ENCODE results near the gene SEPTIN2. TPM values are rescaled to one million over a fixed set of nuclear protein-coding genes. Genes with fewer than 3 reads are reported as not detected.

Gene SEPTIN2
- total RNA-seq, 1 experiment from 2014 or later = 271 TPM

DNA sequence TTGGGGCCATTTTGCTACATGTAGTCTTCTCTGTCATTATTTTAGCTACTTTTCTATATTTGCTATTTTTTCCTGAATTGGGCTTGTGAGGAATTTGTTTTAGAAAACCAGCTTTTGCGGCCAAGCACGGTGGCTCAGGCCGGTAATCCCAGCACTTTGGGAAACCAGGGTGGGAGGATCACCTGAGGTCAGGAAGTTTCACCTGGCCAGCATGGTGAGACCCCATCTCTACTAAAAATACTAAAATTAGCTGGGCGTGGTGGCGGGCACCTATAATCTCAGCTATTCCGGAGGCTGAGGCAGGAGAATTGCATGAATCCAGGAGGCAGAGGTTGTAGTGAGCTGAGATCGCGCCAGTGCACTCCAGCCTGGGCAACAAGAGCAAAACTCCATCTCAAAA lies 4.7 kb downstream of the SEPTIN2 start:
- no peak for DNase-seq (ENCODE audit: unreplicated experiment)
- ChIA-PET POLR2A (interaction anchor here (1.2 to 13.7 kb wide), 3 partner anchors 8 to 27 kb away, joined by 4 to 263 read pairs (median 148); no protein-coding TSS in a partner anchor), CTCF (no interaction called here)
- no peaks in the 10 kb centered on the region for H3K27me3 Mint-ChIP-seq (ENCODE audit: insufficient read depth, unreplicated experiment)
- H3K27ac Mint-ChIP-seq (ENCODE audit: low read depth, unreplicated experiment) = peak overlapping the region; percentile 37
- H3K4me3 Mint-ChIP-seq (ENCODE audit: unreplicated experiment) = peak overlapping the region; percentile 2
- H3K36me3 Mint-ChIP-seq (ENCODE audit: insufficient read depth, unreplicated experiment) = peaks cover 73% of the 10 kb centered on the region
- intact Hi-C loops (cut with micrococcal nuclease) = no loop called here
- no TSS peak for BruUV-seq (replicated peaks)
- H3K9me3 Mint-ChIP-seq (ENCODE audit: unreplicated experiment) = no peaks in the 10 kb centered on the region
- TF ChIP-seq, protein P1, sequence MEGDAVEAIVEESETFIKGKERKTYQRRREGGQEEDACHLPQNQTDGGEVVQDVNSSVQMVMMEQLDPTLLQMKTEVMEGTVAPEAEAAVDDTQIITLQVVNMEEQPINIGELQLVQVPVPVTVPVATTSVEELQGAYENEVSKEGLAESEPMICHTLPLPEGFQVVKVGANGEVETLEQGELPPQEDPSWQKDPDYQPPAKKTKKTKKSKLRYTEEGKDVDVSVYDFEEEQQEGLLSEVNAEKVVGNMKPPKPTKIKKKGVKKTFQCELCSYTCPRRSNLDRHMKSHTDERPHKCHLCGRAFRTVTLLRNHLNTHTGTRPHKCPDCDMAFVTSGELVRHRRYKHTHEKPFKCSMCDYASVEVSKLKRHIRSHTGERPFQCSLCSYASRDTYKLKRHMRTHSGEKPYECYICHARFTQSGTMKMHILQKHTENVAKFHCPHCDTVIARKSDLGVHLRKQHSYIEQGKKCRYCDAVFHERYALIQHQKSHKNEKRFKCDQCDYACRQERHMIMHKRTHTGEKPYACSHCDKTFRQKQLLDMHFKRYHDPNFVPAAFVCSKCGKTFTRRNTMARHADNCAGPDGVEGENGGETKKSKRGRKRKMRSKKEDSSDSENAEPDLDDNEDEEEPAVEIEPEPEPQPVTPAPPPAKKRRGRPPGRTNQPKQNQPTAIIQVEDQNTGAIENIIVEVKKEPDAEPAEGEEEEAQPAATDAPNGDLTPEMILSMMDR (IDR thresholded peaks at IDR 0.05; ENCODE audit: unreplicated experiment) = no peak
- H3K4me1 Mint-ChIP-seq (ENCODE audit: insufficient read depth, unreplicated experiment) = peaks cover 37% of the 10 kb centered on the region

DNA sequence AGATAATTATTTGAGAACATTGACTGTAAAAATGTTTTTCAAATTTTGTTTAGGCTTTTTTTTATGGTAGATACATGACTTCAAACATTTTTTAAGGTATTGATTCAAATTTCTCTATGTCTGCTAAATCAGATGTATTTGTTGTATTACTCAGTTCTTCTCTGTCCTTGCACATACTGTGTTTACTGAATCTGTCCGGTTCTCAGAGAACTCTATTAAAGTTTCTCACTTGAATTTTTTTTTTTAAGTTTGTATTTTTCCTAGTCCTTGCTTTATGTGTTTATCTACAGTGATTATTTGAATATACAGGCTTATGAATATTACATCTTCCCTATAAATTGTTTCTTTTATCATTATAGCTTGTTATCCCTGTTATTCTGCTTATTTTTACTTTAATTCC lies 5.3 kb downstream of the SEPTIN2 start:
- TF ChIP-seq, protein P1 (IDR thresholded peaks at IDR 0.05; ENCODE audit: unreplicated experiment) = no peak
- no peak overlapping the region for H3K4me3 Mint-ChIP-seq (ENCODE audit: unreplicated experiment)
- CTCF ChIA-PET = no interaction called here
- H3K36me3 Mint-ChIP-seq (ENCODE audit: insufficient read depth, unreplicated experiment) = peaks cover 80% of the 10 kb centered on the region
- BruUV-seq (replicated peaks) = no TSS peak
- POLR2A ChIA-PET = interaction anchor here (1.2 to 13.7 kb wide), 4 partner anchors 7 to 28 kb away, joined by 4 to 263 read pairs (median 76); no protein-coding TSS in a partner anchor
- DNase-seq (ENCODE audit: unreplicated experiment) = no peak
- no peaks in the 10 kb centered on the region for H3K9me3 Mint-ChIP-seq (ENCODE audit: unreplicated experiment)
- peaks cover 39% of the 10 kb centered on the region for H3K4me1 Mint-ChIP-seq (ENCODE audit: insufficient read depth, unreplicated experiment)
- no peaks in the 10 kb centered on the region for H3K27me3 Mint-ChIP-seq (ENCODE audit: insufficient read depth, unreplicated experiment)
- H3K27ac Mint-ChIP-seq (ENCODE audit: low read depth, unreplicated experiment) = peak overlapping the region; percentile 37
- intact Hi-C loops (cut with micrococcal nuclease) = no loop called here

DNA sequence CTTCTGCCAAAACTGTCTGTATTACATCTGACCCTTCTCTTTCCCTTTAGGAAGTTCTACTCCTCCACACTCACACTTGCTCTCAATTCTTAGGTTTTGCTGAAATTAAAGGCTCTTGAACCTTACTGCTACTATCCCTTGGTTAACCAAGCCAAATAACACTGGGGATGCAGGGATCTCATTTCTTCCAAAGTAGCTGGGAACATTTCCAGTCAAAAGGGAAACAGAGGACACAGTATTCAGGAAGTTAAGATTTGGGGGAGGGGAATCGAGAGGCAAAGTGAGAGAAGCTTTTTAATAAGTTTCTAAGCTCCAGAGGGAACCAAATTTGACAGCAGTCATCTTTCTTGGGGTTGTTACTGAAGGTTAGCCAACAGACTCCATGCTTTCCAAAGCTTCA lies 6.2 kb downstream of the SEPTIN2 start:
- Mint-ChIP-seq H3K27me3 (ENCODE audit: insufficient read depth, unreplicated experiment) (no peaks in the 10 kb centered on the region), H3K27ac (ENCODE audit: low read depth, unreplicated experiment) (no peak overlapping the region), H3K4me3 (ENCODE audit: unreplicated experiment) (no peak overlapping the region), H3K36me3 (ENCODE audit: insufficient read depth, unreplicated experiment) (peaks cover 88% of the 10 kb centered on the region), H3K4me1 (ENCODE audit: insufficient read depth, unreplicated experiment) (peaks cover 39% of the 10 kb centered on the region), H3K9me3 (ENCODE audit: unreplicated experiment) (no peaks in the 10 kb centered on the region)
- no peak for DNase-seq (ENCODE audit: unreplicated experiment)
- ChIA-PET CTCF (no interaction called here), POLR2A (interaction anchor here (0.7 to 13.7 kb wide), 4 partner anchors 6 to 29 kb away, joined by 3 to 263 read pairs (median 76); no protein-coding TSS in a partner anchor)
- no TSS peak for BruUV-seq (replicated peaks)
- intact Hi-C loops (cut with micrococcal nuclease) = no loop called here
- TF ChIP-seq, protein P1 (IDR thresholded peaks at IDR 0.05; ENCODE audit: unreplicated experiment) = no peak

DNA sequence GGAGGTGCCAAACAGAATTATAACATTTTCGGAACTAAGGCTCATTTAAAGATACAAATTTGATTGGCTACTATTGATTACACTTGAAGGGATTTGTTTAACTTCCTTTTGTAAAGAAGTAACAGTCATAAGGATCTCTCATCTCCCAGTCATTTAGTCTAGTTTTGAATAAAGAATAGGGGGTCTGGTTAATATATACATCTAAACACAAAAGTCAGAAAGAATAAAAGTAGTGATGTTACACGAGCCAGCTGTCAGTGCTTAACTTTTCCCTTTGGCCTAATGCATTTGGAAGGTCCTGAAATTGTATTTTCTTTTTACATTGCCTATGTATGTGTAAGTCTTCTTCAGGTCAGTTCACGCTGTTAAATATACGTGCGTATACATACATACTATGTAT lies 8.1 kb downstream of the SEPTIN2 start:
- H3K27me3 Mint-ChIP-seq (ENCODE audit: insufficient read depth, unreplicated experiment) = no peaks in the 10 kb centered on the region
- no peaks in the 10 kb centered on the region for H3K9me3 Mint-ChIP-seq (ENCODE audit: unreplicated experiment)
- ChIA-PET CTCF (no interaction called here), POLR2A (interaction anchor here (0.6 to 9.7 kb wide), 4 partner anchors 6 to 31 kb away, joined by 3 to 148 read pairs (median 3); partner anchors contain the start of genes HDLBP and SEPTIN2)
- no peak for DNase-seq (ENCODE audit: unreplicated experiment)
- no peak overlapping the region for H3K27ac Mint-ChIP-seq (ENCODE audit: low read depth, unreplicated experiment)
- no peak overlapping the region for H3K4me3 Mint-ChIP-seq (ENCODE audit: unreplicated experiment)
- intact Hi-C loops (cut with micrococcal nuclease) = no loop called here
- no TSS peak for BruUV-seq (replicated peaks)
- H3K4me1 Mint-ChIP-seq (ENCODE audit: insufficient read depth, unreplicated experiment) = peaks cover 41% of the 10 kb centered on the region
- H3K36me3 Mint-ChIP-seq (ENCODE audit: insufficient read depth, unreplicated experiment) = peaks cover 89% of the 10 kb centered on the region
- TF ChIP-seq, protein P1 (IDR thresholded peaks at IDR 0.05; ENCODE audit: unreplicated experiment) = no peak

Data from MCF 10A (cell line).